CD4-positive, alpha-beta T cell treated with Interferon gamma for 1 hour (primary cell): ENCODE data around the gene NEURL1B.
A peak's percentile ranks its signal among the peaks of the same experiment; 100 is the strongest.
"Not testable (repeated sequence)": the region's sequence is repeated elsewhere in the genome, so short reads cannot be mapped to it uniquely, and the experiment has no call there.

Experiments used
- DNase-seq: peaks from one replicate; pipeline ENCODE4 v3.0.0-alpha.2; 2020

The NEURL1B gene

DNA sequence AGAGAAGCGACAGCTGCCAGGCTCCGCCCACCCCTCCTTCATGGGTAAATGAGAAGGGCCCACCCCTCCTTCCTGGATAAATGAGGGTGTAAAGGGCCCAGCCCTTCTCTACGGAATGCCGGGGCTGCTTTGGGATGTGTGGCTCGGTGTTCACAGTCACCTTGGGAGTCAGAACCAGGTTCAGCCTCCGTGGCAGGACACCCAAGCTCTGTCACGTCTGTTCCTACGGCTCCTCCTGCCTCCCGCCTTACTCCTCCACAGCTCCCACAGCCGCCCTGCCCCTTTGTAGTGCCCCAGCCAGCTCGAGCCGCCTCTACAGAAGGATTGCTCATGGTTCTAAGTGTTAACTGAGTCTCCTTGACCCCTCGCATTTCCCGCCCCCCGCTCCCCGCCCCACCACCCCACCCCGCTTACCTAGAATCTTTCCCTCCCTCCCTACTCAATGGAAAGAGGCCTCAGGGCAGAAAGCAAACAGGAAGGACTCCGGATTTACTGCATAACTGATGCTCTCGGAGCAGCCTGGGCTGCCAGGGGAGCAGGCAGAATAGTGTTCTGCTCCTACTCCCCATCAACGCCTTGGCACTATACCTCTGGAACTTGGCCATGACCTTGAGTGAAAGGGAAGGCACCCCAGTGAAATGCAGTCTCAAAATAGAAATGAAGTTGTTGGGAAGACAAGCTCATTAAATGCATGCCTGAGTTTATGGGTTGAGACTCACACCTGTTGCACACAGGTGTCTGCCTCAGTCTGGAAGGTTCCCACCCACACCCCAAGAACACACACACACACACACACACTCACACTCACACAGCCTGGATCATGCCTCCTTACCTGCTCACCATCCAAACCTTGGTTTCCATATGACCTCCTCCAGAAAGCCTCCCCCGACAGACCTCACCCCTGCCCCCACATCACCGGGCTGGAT lies 59.6 kb downstream of the NEURL1B start:
- no peak for DNase-seq

DNA sequence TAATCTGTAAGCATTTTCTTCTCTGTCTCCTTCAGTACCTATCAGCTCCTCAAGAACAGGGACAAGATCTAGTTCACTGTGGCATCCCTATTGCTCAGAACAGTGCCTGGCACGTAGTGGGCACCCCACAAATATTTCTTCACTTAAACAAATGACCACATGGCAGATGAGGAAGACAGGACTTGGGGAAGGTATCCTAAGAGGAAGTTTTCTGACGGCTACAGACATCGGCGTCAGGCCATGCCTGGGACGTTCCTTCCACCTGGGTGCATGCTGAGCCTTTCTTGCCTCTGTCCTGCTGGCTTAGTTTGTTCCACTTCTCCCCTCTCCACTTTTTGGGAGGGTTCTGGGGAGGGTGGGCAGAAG lies 60.2 kb downstream of the NEURL1B start:
- DNase-seq, result no peak

DNA sequence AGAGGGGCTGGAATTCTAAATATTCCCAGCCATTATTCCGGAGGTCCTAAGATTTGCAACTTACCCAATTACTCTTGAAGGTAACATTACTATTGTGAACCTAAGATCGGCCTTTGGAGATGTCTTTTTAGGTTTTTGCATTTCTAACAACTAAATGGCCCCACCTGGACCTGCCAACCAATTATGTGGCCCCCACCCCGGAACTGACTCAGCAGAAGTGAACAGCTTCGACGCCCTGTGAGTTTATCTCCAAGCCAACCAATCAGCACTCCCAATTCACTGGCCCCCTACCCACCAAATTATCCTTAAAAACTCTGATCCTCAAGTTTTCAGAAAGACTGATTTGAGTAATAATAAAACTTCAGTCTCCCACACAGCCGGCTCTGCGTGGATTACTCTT lies 62.9 kb downstream of the NEURL1B start:
- DNase-seq, result no peak

DNA sequence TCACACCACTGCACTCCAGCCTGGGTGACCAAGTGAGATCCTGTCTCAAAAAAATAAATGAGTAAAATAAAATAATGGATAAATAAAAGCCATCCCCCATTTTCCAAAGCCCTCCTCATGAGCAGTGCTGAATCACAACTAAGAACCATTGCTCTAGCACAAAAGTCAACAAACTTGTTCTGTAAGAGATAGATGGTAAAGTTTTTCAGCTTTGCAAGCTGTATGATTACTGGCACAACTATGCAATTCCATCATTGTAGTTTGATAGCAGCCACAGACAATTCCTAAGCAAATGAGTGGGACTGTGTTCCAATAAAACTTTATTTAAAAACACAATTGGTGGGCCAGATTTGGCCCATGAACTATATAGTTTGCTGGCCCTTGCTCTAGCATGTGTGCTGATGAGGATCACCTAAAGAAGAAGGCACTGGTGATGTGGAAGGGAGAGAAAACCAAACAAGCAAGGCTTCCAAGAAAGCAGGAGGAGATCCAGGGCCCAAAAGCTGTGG lies 64.6 kb downstream of the NEURL1B start:
- no peak for DNase-seq

DNA sequence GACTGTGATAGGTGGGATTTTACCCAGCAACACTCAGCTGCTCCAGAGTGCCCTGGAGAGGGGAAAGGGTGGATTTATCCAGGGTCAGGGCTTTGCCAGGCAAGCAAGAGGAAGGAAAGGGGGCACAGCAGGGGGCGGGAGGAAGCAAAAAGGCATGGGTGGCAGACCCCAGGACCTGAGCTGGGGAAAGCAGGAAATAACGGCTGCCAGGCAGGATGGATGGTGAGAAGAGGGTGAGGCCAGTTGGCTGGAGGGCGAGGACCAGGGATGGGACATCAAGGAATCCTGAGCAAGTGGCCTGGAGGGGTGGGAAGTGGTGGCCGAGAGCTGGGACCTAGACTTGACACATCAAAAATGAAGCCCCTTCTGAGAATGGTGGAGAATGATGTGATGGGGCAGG lies 65.7 kb downstream of the NEURL1B start:
- DNase-seq, result no peak

DNA sequence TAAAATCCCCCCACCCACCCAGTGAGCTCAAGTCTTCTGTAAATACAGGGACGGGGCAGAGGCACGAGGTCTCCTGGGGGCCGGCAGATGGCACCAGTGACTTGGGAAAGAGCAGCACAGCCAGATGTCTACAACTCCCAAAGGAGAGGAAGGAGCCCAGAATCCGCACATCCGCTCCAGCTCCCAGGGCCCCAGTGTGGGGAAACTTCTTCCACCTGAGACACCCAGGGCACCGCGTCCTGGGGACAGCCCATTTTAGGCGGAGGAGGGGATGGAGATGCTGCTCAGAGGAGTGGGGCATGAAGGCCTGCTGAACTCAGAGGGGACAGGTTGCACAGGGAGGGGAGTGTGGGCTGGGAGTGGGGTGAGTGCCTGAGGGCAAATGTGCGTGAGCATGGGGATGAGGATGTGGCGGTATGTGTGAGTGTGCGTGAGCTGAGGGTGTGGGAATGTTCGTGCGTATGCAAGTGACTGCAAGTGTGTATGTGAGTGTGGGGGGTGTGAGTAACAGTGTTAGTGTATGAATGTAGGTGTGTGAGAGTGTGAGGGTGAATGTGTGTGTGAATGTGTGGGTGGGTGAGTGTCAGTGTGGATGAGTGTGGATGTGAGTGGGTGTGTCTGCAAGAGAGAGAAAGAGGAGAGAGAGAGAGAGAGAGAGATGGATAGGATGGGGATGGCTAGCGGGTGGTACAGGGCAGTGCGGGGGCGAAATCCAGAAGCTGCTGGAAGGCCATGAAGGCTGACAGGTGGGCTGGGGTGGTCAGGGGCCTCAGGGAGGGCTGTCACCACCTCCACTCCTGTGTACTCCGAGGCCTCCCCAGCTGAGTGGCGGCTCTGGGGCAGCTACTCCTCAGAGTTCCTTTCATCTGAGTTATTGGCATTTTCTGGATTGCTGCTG lies 66.5 kb downstream of the NEURL1B start:
- DNase-seq, result no peak

DNA sequence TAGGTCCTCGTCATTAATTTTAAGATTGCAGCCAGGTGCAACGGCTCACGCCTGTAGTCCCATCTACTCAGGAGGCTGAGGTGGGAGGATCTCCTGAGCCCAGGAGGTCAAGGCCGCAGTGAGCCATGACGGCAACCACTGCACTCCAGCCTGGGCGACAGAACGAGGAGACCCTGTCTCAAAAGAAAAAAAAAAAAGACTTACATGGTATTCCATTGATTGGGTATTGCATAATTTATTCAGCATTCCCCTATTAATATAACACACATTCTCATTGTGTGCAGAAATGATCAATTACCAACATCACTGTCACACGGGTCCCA lies 67.1 kb downstream of the NEURL1B start:
- no peak for DNase-seq

DNA sequence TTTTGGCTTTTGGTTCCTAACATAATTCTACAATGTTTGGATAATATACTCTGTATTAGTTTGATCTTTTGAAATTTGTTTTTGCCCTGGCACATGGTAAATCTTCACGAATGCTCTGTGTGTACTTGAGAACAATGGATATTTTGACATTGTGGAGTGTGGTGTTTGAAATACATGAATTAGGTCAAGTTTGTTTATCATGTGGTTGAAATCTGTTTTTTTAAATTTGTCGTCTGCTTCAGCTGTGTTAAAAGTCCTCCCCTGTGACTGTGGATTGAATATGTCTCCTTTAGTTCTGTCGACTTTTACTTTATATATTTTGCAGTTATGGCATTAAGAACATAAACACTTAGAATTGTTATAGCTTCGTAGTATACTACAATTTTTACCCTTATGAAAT lies 69.6 kb downstream of the NEURL1B start:
- DNase-seq, result no peak

DNA sequence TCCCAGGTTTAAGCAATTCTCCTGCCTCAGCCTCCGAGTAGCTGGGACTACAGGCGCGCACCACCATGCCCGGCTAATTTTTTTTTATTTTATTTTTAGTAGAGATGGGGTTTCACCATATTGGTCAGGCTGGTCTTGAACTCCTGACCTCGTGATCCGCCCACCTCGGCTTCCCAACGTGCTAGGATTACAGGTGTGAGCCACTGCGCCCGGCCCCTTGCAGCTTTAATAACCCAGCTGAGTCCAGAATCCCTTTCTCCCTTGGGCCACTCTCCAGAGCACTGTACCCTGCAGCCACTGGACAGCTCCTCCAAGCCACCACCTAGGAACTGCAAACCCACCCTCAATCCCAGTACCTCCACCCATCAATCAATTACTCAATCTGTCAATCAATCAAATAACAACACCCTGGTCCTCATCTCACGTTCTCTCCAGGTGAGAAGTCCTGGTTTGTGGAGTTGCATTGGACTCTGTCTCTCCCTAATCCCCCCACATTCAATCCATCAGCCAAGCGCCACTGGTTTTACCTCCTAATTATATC lies 70.3 kb downstream of the NEURL1B start:
- DNase-seq, result not testable (repeated sequence)

DNA sequence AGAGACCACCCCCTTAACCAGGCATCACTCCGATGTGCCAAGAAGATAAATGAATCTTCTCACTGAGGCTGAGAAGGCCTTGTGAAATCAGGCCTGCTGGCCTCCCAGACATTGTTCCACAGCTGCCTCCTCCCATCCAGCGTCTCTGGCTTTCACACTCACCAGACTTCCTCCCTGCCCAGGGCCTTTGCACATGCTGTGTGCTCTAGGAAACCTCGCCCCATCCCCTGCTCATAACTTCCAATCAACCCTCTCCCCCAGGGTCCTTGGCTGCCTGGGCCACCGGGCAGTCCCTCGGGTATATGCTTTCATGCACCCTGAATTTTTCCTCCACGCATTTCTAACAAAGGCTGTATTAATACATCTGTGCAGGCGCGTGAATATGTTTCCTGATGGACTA lies 71.5 kb downstream of the NEURL1B start:
- no peak for DNase-seq

DNA sequence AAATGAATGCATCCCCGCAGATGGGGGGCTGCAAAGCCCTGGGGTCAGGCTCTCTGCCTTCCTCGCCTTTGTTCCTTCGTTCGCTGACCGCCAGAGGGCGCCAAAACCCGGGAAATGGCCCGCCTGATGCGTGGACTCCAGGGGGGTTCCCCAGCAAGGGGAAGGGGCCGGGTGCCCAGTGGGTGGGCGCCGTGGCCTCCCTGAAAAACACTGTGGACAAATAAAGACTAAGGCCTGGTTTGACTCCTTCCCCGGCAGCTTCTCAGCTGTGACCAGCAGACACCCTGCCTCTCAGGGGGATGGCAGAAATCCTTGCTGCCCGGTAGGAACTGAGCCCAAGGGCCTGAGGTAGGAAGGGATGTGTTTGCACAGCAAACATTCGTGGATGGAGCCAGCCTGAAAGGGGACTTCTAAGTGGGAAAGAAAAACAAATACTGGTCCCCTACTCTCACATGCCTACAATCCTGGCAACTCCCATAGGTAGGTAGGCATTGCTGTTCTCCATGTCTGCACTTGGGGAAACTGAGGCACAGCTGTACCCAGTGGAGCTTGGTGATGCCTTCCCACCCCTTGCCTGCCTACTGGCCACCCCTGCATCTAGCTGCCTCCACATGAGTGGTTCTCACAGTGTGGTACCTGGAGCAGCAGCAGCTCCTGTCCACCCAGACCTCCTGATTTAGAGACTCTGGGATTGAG lies 72.2 kb downstream of the NEURL1B start:
- DNase-seq, result peak; percentile 58

DNA sequence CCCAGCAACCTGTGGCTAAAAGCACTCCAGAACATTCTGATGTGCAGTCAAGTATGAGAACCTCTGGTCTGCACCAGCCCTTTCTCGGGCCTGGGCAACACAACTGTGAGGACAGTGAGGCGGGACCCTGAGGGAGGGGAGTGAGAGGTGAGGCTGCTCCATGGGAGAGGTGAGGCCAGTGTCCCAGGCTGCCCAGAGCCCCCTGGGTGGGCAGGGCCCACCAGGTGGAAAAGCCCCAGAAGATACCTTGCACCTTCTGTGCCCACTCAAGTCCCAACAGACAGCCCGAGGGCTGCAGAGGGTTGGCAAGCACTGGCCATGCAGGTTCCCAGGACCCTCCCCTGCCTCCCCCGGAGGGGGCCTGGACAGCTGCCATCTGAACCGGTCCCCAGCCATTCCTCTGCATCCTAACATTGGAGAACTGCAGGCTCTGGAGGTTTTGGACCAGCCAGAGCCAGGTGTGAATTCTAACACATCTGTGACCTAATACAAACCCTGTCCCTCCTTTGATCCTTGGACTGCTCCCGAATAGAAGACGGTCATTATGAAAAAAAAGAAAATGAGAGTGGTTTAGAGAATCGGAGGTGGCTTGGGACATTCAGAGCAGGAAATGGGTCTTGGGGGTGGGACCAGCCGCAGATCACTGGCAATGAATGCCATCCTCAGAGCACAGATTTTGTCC lies 72.9 kb downstream of the NEURL1B start:
- DNase-seq, result no peak

DNA sequence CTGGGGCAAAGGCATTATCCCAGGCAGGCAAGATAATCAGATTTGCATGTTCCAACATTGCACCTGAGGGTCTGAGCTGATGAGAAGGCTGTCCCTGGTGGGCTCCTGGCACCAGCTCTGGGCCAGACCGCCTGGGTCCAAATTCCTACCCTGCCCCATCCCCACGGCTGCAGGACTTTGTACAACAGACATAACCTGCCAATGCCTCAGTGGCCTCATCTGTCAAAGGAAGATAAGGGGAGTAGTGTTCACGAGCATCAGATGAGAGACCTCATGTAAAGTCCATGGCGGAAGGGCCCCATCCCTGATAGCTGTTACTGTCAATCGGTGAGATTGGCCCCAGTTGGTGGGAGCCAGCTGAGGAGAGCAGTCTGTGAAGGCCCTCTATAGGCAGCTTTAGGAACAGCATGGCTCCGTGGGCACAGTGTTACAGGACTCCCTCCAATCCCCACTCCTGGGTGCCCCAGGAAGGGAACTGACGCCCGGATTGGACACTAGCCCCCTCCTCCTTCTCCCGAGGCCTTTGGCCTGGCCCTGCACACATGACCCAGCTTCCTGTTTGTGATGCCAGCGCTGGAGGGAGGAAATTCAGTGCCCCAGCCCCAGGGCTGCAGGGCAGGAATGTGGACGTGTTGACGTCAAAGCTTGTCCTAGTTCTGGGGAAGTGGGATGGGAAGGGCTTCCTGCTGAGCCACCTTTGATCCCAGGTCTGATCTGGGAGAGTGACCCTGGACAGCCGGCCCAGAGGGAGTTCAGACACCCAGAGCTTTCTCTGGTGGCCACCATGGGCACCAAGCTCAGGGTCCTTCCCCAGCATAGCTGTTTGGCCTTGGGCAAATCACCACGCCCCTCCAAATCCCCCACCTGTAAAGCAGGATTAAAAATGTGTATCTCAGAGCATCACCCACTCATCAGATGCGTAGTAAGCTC lies 73.7 kb downstream of the NEURL1B start:
- peak; percentile 74 for DNase-seq

DNA sequence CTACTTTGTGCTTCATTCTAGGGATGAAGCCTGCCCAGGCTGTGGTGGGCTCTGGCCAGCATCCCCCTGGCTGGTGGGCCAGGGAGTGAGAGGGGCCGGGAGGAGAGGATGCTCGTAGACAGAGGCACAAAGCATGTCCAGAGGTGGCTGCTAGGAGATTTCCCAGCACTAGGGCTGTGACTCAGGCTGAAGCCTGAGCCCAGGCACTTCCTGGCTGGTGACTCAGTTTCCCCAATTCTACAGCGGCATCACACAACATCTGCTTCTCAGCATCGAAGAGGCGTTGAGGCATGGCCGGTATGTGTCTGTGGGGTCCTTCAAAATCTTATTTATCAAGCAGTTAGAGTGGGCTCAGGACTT lies 74.3 kb downstream of the NEURL1B start:
- no peak for DNase-seq

DNA sequence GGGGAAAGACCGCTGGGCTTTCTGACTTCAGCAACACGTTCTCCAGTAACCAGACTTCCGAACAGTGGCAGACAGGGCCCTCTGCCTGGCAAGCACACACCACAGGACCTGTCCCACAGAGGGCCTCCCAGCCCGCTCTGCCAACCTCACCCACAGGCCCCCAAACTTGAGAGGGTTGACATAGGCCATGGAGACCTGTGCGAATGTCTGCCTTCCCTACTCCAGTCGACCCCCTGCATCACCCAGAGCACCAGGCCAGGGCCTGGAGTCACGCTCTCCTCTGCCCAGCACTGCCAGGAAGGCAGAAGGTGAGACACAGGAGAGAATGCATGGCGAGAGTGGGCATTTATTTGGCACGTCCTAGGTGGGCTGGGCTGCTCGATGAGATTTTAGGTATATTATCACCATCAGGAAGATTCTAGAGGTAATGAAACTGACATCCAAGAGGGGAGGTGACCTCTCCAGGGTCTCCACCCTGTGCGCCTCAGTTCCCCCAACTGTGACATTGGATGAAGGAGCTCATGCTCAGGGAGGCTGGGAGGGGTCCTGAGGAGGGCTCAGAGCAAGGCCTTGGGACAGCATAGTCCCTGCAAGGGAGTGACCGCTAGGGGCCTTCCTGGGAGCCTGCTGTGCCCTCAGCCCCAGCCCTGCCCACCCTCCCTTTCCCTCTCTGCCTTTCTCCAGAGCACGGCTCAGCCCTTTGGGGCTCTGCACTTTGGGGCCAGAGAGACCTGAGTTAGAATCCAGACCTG lies 75.0 kb downstream of the NEURL1B start:
- DNase-seq, result no peak

DNA sequence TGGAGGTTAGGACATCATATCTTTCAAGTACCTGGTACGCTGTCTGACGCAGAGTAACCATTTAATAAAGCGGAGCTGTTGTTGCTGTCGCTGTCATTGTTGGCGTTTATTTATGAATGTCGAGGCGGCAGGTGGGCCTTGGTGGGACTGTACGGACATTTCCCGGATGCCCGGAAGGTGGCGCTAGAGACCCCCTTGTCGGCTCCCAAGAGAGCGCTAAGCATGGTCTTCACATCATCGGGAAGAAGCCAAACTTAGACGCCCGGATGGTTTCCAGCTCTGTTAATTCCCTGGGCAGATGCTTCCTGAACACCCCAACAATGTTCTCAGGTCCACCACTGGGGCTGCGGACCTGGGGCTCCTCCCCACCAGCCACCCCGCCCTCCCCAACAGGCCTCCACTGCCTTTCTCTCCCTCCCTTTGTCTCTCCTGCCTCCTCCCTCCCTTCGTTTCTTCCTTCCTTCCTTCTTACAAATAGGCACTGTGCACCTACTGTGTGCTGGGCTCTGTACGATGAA lies 75.8 kb downstream of the NEURL1B start:
- DNase-seq, result peak; percentile 80

DNA sequence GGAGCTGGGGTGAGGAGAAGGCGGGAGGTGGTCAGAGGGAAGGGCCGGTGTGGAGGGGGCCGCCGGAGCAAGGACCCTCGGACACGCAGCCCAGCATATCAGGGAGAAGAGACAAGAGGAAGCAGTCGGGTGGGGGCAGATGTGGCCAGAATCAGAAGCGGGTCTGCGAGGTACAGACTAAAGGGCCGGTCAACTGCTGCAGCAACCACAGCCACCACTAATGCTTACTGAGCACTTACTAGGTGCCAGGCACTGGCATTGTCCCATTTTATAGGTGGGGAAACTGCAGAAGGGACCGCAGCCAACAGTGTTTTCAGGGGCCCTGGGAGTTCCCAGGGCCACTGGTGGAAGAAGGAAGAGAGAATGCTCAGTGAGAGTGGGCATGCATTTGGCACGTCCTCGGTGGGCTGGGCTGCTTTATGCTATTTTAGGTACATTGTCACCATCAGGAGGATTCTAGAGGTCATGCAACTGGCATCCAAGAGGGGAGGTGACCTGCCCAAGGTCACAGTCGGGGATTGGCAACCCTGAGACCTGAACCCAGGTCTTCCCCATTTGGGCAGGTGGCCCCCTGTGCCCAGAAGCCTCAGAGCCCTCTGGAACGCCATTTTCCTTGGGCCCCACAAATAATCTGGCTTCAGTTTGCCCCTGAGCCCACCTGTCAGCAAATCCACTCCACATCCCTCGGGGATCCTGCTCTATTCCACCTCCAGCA lies 76.6 kb downstream of the NEURL1B start:
- DNase-seq, result no peak

DNA sequence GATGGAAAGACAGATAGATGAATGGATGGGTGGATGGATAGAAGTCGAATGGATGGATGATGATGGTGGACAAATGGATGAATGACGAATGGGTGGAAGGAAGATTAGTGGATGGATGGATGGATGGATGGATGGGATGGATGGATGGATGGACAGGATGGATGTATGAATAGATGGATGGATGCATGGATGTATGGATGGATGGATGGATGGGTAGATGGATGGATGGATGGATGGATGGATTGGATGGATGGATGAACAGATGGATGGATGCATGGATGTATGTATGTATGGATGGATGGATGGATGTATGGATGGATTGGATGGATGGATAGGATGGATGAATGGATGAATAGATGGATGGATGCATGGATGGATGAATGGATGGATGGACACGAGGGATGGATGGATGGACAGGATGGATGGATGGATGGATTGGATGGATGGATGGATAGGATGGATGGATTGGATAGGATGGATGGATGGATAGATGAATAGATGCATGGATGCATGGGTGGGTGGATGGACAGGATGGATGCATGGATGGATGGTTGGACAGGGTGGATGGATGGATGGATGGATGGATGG lies 77.6 kb downstream of the NEURL1B start:
- no peak for DNase-seq

DNA sequence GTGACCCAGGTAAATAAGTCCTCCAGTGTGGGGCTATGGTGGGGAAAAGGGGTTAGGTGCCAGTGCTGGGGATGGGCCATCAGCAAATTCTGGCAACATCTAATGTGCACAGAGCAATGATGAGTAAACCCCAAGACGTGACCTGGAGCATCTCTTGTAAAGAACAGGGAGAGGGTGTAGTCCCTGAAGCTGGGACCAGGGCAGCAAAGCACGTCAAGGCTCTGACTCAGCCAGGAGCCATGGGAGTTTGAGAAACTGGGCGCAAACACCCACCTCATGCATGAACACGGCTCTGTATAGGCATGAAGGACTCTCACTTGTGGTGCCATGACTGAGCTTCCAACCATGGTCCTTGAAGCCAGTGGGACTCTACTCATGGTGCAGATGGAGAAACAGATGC lies 78.1 kb downstream of the NEURL1B start:
- no peak for DNase-seq
